Fibroblast of lung (primary cell): ENCODE measurements around the gene SLC22A1.

Source experiments
- EZH2 ChIP-seq: IDR thresholded peaks from 2 replicates; pipeline ENCODE4 v1.5.1; 2012; ENCODE audit warnings: low read length, control low read depth, mild to moderate bottlenecking; ENCODE audit errors: missing control alignments
- TF ChIP-seq, protein P1 (sequence below), 2 donors: IDR thresholded peaks in 1 of 2; conservative IDR thresholded peaks in 1 of 2; 1 replicate in 1 of 2; 2 replicates in 1 of 2; pipeline ENCODE4 v1.5.1; 2011 to 2012; ENCODE audit warnings: low read length in 2 of 2, control low read depth in 1 of 2, inconsistent platforms in 1 of 2, low read depth in 1 of 2, mild to moderate bottlenecking in 1 of 2

DNA sequence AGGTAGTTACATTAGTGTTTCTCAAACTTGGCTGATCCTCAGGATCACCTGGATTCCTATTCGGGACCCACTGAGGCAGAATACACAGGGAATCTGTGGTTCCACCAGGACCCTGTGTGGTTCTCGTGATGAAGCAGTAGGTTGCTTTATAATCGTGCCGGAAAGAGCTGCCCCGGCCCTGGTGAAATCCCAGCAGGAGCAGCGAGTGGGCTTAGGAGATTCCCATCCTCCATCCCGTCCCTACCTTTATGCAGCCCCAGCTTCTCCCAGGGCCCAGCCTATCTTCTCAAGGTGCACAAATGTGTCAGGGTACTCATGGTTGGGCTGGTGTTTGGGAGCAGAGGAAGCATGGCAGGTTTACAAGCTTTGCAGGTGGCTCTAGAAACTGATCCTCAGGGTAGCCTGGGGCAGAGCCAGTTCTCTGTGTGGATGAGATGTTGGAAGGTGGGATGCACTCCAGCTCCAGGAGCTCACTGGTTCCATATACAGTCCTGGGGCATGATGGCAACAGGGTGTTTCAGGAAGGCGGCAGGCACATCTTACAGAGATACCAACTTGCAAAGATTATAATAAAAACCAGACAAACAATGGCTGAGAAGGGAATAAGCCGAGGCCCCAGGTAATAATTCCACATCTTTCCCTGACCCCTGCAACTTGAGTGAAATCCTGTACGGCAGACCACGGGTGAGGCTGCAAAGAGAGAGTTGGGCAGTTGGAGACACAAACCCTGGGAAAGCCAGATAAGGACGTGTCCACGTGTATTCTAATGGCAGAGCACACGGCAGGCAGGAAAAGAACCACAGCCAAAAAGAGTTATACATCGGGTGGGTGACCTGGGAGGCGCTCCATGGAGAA, 5.9 kb downstream of the SLC22A1 start:
- TF ChIP-seq, protein P1, sequence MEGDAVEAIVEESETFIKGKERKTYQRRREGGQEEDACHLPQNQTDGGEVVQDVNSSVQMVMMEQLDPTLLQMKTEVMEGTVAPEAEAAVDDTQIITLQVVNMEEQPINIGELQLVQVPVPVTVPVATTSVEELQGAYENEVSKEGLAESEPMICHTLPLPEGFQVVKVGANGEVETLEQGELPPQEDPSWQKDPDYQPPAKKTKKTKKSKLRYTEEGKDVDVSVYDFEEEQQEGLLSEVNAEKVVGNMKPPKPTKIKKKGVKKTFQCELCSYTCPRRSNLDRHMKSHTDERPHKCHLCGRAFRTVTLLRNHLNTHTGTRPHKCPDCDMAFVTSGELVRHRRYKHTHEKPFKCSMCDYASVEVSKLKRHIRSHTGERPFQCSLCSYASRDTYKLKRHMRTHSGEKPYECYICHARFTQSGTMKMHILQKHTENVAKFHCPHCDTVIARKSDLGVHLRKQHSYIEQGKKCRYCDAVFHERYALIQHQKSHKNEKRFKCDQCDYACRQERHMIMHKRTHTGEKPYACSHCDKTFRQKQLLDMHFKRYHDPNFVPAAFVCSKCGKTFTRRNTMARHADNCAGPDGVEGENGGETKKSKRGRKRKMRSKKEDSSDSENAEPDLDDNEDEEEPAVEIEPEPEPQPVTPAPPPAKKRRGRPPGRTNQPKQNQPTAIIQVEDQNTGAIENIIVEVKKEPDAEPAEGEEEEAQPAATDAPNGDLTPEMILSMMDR (conservative IDR thresholded peaks at IDR 0.05 in 1 of 2, IDR thresholded peaks at IDR 0.05 in 1 of 2; ENCODE audit: low read depth in 1 of 2, low read length in 2 of 2) = no peak
- no peak for TF ChIP-seq EZH2
